ENCODE measurements around the gene P2RY6. TPM values are rescaled to one million over a fixed set of nuclear protein-coding genes. Genes with fewer than 3 reads are reported as not detected.

Gene P2RY6
- total RNA-seq, 1 experiment from 2014 or later: not detected

DNA sequence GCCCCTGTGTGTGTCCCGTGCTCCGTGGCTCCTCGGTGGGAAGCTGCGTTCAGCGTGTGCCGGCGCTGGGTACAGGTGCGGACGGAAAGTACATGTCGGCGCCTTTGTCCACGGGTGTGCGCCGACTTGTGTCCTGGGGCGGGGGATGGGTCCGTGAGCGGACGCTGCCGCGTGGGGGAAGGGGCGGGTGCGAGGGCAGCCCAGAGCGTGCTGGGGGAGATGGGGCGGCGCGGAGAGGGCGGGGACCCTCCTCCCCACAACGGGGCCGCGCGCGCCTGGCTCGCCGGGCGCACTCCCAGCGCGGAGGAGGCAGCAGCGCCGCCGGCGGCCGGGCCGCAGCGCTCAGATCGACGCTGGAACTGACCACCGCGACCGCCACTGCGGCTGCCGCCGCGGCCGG, 70.5 kb downstream of the P2RY6 start:
- Mint-ChIP-seq H3K36me3 (ENCODE audit: insufficient read depth in 1 of 3, low read depth in 3 of 3) (peaks cover 0 to 3% (median 2%) of the 10 kb centered on the region in 3 experiments; a peak in 4 of 7 replicates), H3K4me1 (peaks cover 21 to 31% of the 10 kb centered on the region in 2 experiments), H3K4me3 (peak overlapping the region; percentile 63 to 77), H3K27ac (no peak overlapping the region), H3K9me3 (no peaks in the 10 kb centered on the region), H3K27me3 (ENCODE audit: low read depth) (peaks cover 59% of the 10 kb centered on the region)
- Histone ChIP-seq H3K9me3 (ENCODE audit: control insufficient read depth, low read depth, low read length) (no peaks in the 10 kb centered on the region), H2BK12ac (ENCODE audit: insufficient read length, low read depth, low read length) (no peak overlapping the region), H3K23ac (ENCODE audit: insufficient read length, low read depth, low read length) (no peak overlapping the region), H3K27ac (ENCODE audit: insufficient read length, low read depth, low read length) (no peak overlapping the region), H4K20me1 (ENCODE audit: control insufficient read depth, insufficient read depth, insufficient read length) (peaks cover 2% of the 10 kb centered on the region), H4K5ac (ENCODE audit: insufficient read length, low read depth, low read length) (no peak overlapping the region), H2BK5ac (ENCODE audit: insufficient read length, low read length) (no peak overlapping the region), H3K14ac (ENCODE audit: insufficient read depth, low read length) (no peak overlapping the region; the same call in 1 of the 2 replicates), H3K79me2 (ENCODE audit: insufficient read depth, low read length) (no peaks in the 10 kb centered on the region), H3K27me3 (ENCODE audit: insufficient read depth, low read length) (peaks cover 9% of the 10 kb centered on the region; the same call in 1 of the 2 replicates), H2BK15ac (ENCODE audit: low read depth, low read length) (no peak overlapping the region), H2BK20ac (ENCODE audit: low read depth, low read length, poor library complexity, severe bottlenecking) (no peak overlapping the region), H3K56ac (ENCODE audit: insufficient read length, low read depth, low read length) (no peak overlapping the region), H2AFZ (ENCODE audit: low read length) (no peak overlapping the region), H3K79me1 (ENCODE audit: insufficient read depth, low read depth, low read length, poor library complexity, severe bottlenecking) (no peaks in the 10 kb centered on the region), H3K23me2 (ENCODE audit: insufficient read length, low read depth, low read length, poor library complexity, severe bottlenecking) (peaks cover 3% of the 10 kb centered on the region), H3K4ac (ENCODE audit: low read depth, low read length) (no peak overlapping the region), H3K18ac (ENCODE audit: insufficient read length, low read depth, low read length) (no peak overlapping the region), H2BK120ac (ENCODE audit: low read depth, low read length, poor library complexity, severe bottlenecking) (no peak overlapping the region), H3K9ac (ENCODE audit: extremely low read depth, insufficient read length, low read length) (no peak overlapping the region), H3K4me2 (ENCODE audit: insufficient read depth, insufficient read length, low read length) (peak overlapping the region; percentile 44), H3K4me1 (ENCODE audit: insufficient read depth, low read length) (no peaks in the 10 kb centered on the region), H4K91ac (ENCODE audit: insufficient read length, low read depth, low read length) (no peak overlapping the region), H3T11ph (ENCODE audit: low read length) (no peak overlapping the region), H2AK5ac (ENCODE audit: insufficient read length, low read length) (no peak overlapping the region), H4K8ac (replicated peaks; ENCODE audit: insufficient read length, low read depth, low read length) (no peak overlapping the region)
- WGBS (ENCODE audit: extremely low coverage, insufficient read length, low lambda C conversion rate): no CpG with 5 or more reads among the region's 54 CpGs
- peak; percentile 45 for DNase-seq
- TF ChIP-seq, protein P1, sequence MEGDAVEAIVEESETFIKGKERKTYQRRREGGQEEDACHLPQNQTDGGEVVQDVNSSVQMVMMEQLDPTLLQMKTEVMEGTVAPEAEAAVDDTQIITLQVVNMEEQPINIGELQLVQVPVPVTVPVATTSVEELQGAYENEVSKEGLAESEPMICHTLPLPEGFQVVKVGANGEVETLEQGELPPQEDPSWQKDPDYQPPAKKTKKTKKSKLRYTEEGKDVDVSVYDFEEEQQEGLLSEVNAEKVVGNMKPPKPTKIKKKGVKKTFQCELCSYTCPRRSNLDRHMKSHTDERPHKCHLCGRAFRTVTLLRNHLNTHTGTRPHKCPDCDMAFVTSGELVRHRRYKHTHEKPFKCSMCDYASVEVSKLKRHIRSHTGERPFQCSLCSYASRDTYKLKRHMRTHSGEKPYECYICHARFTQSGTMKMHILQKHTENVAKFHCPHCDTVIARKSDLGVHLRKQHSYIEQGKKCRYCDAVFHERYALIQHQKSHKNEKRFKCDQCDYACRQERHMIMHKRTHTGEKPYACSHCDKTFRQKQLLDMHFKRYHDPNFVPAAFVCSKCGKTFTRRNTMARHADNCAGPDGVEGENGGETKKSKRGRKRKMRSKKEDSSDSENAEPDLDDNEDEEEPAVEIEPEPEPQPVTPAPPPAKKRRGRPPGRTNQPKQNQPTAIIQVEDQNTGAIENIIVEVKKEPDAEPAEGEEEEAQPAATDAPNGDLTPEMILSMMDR (conservative IDR thresholded peaks at IDR 0.05): no peak; the same call in 2 of the 3 replicates

All from H9 (cell line).